ENCODE measurements around the gene VWA1.
"Not testable (repeated sequence)": the region's sequence is repeated elsewhere in the genome, so short reads cannot be mapped to it uniquely, and the experiment has no call there.

The VWA1 gene

DNA sequence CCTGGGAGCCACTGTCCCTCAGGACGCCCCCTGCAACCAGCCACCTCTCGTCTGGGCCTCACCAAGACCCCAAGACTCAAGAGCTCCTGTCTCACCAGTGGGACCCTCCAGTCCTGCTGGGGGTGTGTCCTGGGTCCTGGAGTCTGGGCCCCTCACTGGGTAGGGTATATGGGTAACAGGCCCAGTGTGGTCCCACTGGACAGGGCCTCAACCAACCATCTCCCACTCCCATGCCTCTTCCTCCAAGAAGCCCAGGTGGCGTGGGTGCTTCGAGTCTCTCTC lies 725 bp upstream of the VWA1 start:
- no peak for DNase-seq (ENCODE audit: extremely low read depth in 1 of 2, low read depth in 1 of 2)

DNA sequence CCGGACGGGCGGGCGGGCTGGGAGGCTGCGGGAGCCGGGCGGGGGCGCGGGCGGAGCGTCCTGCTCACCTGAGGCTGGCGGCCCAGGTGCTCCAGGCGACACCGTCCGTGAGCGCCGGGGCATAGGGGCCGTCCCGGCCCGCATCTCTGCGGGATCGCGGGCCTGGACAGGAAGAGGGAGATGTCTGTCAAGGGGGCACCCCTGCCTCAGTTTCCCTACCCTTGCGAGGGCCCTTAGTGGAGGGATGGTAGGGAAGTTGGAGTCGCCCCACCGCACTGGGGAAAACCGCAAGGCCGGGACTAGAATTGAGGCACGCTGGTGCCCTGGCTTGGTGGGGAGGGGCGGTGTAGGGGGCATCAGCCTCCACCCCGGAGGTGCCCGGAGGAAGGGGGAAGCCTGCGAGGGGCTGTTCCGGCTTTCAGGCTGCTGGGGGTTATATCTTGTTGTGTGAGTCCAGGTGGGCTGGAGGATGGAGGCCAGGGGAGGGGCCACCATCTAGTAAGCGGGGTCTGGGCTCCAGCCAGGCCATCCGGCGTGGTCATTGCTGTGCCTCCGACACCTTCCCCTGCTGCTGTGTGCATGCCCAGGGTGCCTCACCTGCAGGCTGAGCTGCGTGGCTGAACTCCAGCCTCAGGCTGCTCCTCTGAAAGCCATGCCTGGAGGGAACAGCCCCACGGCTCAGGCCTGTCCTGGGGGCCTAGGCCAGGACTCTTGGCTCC lies 580 bp downstream of the VWA1 start:
- DNase-seq (ENCODE audit: extremely low read depth in 1 of 2, low read depth in 1 of 2) = no peak

DNA sequence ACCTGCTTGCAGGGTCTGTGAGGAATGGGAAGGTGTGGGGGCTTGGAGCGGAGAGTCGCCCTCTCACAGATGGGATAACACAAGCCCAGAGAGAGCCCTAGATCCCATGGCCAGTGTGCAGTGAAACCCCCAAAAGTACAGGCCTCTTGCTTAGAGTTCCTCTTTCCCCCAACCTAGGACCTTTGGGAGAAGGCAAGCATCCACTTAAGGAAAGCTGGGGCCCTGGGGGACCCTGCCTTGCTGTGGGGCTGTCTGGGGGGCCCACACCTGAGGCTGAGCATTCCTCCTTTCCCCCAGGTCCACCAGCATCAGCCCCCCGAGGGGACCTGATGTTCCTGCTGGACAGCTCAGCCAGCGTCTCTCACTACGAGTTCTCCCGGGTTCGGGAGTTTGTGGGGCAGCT lies 1.1 kb downstream of the VWA1 start:
- DNase-seq (ENCODE audit: extremely low read depth in 1 of 2, low read depth in 1 of 2) = no peak

DNA sequence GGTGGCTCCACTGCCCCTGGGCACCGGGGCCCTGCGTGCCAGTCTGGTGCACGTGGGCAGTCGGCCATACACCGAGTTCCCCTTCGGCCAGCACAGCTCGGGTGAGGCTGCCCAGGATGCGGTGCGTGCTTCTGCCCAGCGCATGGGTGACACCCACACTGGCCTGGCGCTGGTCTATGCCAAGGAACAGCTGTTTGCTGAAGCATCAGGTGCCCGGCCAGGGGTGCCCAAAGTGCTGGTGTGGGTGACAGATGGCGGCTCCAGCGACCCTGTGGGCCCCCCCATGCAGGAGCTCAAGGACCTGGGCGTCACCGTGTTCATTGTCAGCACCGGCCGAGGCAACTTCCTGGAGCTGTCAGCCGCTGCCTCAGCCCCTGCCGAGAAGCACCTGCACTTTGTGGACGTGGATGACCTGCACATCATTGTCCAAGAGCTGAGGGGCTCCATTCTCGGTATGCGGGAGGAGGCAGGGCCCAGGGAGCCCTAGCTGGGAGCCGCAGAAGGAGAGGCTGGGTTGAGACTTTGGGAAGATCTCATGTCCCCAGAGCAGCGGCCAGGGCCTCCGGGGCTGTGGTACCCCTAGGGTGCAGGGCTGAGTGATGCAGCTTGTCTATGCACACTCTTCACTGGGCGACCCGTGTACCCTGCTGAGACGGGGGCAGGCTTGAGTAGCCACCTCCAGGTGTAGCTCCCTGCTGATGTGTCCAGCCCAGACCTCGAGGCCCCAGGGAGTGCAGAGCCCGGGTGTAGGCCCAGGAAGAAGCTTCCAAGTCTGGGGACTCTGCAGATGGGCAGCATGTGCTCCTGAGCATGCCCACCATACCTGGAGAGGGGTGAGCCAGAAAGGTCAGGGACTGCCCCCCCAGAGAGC lies 1.8 kb downstream of the VWA1 start:
- DNase-seq (ENCODE audit: extremely low read depth in 1 of 2, low read depth in 1 of 2) = no peak

DNA sequence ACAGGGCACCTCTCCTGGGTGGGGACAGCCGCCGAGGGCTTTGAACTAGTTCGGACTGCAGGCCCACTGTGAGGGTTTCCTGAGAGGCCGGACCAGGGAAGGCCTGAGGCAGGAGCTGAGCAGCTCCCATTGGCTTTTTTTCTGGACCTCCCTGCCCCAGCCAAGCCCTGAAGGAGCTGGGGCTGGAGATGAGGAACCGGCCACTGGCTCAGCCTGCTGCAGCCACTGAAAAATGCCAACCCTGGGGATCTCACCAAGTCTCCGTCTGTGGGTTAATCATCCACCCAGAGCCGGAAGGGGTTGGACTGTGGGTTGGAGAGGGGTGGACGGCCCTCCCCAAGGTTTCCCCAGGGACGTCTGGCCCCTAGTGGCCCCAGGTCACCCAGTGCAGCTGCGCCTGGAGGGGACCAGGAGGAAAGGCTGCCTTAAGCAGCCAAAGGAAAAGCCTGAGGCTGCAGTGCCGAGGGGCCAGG lies 2.5 kb downstream of the VWA1 start:
- no peak for DNase-seq (ENCODE audit: extremely low read depth in 1 of 2, low read depth in 1 of 2)

DNA sequence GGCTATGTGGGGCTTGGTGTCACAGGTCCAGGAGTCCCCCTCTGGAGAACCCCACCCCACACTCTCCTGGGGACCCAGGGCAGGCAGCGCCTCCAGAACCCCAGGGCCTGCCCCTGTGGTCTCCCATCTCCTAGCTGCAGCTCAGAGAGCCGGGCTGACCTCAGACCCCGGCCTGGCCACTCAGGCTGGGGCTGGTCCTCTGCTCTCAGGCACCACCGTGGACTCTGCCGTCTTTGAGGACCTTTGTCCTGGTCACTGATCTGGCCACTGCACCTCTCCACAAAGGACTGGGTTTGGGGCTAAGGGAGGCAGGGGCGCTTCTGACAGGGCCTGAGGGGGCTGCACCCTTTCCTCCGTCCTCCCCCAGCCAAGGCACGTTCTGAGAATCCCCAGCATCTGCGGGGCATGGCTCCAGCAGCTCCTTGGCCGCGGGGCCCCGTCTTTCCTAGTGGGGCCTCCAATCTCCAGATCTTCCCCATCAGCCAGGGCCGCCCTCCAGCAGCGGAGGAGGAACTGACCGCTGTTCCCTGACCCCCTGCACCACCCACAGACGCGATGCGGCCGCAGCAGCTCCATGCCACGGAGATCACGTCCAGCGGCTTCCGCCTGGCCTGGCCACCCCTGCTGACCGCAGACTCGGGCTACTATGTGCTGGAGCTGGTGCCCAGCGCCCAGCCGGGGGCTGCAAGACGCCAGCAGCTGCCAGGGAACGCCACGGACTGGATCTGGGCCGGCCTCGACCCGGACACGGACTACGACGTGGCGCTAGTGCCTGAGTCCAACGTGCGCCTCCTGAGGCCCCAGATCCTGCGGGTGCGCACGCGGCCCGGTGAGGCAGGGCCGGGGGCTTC lies 3.3 kb downstream of the VWA1 start:
- DNase-seq (ENCODE audit: extremely low read depth in 1 of 2, low read depth in 1 of 2) = no peak

DNA sequence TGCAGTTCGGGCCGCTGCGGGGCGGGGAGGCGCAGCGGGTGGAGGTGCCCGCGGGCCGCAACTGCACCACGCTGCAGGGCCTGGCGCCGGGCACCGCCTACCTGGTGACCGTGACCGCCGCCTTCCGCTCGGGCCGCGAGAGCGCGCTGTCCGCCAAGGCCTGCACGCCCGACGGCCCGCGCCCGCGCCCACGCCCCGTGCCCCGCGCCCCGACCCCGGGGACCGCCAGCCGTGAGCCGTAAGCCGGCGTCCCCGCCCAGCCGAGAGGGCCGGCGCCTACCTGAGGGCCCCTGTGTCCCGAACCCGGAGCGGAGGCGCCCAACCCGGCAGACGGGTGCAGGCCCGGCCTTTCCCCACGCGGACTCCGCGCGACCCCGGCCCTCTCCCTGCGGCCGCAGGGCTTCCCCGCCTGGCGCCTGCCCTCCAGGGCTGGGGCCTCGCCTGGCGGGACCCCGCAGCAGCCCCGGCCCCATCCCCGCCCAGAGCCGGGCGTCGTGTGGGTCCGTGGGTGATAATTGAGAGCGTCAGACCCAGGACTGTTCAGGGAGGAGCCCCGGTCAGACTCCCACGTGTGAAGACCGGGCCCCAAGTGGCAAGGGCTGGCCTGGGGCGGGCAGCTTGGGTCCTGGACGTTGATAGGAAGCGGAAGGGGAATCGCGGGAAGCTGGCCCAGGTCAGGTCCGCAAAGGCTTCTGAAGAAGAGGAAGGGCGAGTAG lies 4.2 kb downstream of the VWA1 start:
- DNase-seq (ENCODE audit: extremely low read depth in 1 of 2, low read depth in 1 of 2) = no peak

DNA sequence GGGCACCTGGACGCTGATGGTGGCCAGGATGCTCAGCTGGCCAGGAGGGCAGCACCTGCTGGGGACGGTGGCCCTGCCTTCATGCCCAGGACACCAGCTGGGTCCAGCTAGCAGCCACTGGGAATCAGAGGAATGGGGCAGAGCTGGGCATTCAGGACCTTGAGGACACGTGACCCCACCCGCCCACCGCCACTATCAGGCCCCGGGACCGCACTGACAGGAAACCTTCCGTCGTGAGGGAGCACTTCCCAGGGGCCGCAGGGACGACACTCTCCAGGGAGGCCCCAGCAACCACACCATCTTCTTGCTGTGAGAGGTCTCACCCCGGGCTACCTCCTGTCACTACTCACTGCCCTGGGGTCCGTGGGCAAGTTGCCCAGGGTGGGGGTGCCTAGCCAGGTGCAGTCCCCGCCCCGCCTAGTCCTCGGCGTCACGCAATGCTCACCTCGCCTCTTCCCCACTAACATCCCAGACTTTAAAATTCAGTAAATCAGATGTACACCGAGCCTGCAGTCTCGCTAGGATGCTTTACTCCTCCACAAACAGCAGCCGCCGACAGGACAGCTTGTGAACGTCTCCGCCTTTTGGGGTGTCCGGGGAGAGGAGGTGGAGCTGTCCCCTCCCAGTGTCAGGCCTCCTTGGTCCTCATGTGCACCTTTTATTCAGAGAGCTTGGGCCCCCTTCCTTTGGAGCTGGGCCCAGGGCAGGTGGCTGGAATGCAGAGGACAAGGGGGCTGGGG lies 4.9 kb downstream of the VWA1 start:
- DNase-seq (ENCODE audit: extremely low read depth in 1 of 2, low read depth in 1 of 2) = no peak

DNA sequence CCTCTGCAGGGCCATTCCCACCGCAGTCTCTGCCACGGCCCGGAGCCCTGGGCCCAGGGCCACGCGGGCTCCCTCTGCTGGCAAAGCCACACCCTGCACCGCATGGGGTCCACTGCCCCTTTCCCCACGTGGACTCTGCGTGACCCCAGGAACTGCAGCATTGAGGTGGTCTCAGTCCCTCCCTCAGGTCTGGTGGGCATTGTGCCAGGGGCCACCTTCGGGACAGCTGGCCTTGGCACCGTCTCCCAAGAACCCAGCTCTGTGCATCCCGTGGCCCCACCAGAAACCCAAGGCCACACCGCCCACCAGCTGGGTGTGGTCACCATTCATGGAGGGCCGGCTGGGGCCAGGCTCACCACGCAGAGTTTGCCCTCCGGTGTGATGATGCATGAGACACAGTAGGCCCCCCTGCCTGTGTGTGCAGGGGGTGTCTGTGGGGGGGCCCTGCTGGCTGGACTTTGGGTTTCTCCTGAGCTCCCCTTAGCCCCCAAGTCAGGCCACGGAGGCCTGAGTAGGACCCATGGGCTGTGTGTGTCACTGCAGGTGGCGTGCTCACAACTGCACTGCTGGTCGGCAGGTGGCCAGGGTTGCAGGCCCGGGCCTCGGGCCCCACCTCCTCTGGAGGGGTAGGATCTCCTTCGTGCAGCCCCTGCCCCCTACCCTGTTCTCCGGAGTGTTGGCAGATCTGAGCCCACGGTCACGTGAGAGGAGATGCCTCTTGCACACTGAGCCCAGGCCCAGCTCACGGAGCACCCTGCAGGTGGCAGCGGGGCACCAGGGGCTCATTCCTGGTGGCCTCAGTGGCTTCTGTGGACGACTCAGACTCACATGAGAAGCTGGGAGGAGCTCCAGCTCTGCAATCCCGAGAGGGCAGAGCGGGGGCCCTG lies 5.8 kb downstream of the VWA1 start:
- DNase-seq (ENCODE audit: extremely low read depth in 1 of 2, low read depth in 1 of 2) = peak in 1 of 2 donors; percentile 30

DNA sequence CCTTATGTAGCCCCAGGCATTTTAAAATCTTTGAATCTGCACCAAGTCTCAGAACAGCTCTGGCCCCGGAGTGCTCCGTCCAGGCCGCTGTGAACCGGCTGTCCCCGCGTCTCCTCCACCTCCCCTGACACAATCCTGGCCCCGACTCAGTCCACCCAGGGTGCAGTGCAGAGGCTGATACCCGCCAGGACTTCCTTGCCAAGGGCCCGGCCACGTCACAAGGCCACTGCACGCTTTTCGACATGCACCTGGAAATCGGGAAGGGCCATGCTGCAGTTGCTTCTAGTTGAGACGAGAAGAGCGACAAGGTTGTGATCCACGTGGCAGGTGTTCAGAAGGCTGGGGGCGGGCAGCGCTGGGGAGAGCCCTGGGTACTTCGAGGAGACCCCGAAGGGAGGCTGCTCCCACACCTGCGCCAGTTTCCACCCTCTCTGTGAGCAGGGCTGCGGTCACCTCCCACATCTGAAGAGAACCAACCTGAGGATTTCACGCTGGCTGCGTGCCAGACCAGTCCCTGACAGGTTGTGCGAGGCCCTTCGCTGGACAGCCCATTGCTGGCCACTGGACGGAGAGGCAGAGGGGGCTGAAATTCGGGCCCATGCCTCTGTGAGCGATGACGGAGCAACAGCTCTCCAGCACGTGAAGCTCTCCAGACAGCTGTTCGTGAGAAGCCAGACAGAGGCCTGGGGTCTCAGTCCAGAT lies 6.7 kb downstream of the VWA1 start:
- no peak for DNase-seq (ENCODE audit: extremely low read depth in 1 of 2, low read depth in 1 of 2)

DNA sequence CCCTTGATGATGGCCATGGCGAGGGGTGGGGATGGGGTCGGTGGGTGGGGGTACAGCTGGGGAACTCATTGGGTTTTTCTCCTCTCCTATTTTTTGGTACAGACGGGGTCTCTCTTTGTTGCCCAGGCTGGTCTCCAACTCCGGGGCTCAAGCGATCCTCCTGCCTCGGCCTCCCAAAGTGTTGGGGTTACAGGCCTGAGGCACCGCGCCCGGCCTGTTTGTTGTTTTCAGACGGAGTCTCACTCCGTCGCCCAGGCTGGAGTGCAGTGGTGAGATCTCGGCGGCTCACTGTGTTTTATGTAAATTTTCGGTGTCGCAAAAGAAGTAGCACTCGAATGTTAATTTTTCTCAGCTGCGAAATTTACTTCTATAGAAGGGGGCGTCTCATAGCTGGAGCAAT lies 11.1 kb downstream of the VWA1 start:
- not testable (repeated sequence) for DNase-seq (ENCODE audit: extremely low read depth in 1 of 2, low read depth in 1 of 2)

DNA sequence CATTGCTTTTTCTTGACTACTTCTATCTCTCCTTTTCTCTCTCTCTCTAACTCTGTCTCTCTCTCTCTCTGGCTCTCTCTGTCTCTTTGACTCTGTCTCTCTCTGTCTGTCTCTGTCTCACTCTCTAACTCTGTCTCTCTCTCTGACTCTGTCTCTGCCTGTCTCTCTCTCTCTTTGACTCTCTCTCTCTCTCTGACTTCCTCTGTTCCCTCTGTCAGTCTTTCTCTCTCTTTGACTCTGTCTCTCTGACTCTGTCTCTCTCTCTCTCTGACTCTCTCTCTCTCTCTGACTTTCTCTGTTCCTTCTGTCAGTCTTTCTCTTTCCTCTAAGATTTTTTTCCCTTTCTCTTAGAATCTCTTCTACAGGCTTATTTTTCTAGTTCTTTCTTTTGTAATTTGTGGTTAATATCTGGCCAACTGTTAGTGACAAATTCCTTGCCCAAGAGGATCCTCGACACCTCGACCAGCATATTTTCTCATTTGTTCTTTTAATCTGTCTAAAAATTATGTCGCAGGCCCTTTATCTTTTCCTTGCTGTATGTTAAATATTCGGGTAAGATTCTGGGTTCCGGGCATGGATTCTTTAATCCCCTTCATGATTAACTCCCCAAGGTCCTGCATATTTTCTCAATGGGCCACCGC lies 13.7 kb downstream of the VWA1 start, which contains the start of gene ATAD3C:
ATAD3C (plus strand) TSS at position 591 of the 641 bp plus-strand sequence. CDS start 995 bp downstream, outside the sequence.
- DNase-seq (ENCODE audit: extremely low read depth in 1 of 2, low read depth in 1 of 2) = no peak

DNA sequence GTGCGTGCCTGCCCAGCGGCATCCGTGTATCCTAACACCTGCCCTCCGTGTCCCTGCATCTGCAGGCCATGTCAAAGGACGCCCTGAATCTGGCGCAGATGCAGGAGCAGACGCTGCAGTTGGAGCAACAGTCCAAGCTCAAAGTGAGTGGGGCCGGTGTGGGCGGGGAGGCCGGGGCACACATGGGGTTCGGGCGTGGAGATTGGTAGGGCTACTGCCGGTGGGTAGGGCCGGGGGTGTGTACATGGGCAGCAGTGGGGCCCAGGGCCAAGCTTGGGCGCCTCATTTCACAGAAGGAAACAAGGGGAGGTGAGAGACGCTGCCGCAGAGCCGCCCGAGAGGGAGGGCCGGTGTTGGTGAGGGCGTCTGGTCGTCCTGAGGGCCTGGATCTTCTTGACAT lies 15.1 kb downstream of the VWA1 start:
- not testable (repeated sequence) for DNase-seq (ENCODE audit: extremely low read depth in 1 of 2, low read depth in 1 of 2)

DNA sequence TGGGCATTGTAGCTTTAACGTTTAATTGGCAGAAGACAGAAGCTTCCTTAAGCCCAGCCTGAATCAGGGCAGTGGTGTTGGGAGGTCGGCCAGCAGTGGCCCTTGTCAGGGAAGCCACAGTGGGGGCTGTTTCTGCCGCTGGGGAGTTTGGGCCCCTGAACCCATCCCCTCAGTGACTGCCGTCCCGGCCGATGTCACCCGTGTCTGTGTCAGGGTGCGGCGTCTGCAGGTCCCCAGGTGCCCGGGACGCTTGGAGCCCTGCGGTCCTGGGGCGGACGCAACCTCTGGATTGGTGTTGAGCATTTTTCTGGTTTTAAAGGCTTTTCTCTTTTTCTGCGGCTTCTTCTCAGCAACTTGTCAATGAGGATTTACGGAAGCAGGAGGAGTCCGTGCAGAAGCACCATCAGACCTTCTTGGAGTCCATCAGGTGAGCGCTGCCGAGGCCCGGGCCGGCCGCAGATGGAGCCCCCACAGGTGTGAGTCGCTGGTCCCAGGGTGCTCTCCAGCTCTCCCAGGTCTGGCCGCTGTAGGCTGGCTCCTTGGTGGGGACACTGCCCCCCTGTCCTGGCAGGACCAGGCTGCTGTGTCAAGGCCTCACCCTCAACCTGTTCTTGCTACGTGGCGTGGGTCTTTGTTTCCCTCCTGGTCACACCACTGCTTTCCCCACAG lies 16.3 kb downstream of the VWA1 start:
- no peak for DNase-seq (ENCODE audit: extremely low read depth in 1 of 2, low read depth in 1 of 2)

DNA sequence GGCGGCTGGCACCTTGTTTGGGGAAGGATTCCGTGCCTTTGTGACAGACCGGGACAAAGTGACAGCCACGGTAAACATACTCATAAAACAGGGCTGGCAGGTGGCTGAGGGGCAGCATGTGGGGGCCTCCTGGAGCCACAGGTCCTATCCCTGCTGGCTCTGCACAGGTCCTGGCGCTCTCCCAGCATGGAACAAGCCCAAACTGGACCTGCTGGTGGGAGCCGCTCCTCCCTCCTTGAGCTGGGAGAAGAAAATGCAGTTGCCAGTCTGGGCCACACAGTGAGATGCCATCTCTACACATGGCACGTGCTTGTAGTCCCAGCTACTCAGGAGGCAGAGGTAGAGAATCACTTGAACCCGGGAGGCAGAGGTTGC lies 16.9 kb downstream of the VWA1 start:
- not testable (repeated sequence) for DNase-seq (ENCODE audit: extremely low read depth in 1 of 2, low read depth in 1 of 2)

DNA sequence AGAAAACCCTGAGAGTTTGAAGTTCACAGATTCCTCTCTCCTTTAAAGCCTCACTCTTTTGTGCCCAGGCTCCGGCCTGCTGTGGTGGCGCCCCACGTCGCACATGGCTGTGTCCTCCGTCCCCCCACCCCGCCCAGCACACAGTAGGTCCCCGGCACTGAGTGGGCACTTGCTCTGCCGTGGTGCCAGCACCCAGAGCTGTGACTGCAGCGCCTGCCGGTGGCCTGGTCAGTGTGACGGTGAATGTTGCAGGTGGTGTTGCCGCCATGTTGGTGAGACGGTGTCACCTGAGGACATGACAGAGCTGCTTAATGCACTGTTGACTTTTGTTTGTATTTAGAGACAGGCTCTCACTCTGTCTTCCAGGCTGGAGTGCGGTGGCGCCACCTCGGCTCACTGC lies 17.4 kb downstream of the VWA1 start:
- no peak for DNase-seq (ENCODE audit: extremely low read depth in 1 of 2, low read depth in 1 of 2)

DNA sequence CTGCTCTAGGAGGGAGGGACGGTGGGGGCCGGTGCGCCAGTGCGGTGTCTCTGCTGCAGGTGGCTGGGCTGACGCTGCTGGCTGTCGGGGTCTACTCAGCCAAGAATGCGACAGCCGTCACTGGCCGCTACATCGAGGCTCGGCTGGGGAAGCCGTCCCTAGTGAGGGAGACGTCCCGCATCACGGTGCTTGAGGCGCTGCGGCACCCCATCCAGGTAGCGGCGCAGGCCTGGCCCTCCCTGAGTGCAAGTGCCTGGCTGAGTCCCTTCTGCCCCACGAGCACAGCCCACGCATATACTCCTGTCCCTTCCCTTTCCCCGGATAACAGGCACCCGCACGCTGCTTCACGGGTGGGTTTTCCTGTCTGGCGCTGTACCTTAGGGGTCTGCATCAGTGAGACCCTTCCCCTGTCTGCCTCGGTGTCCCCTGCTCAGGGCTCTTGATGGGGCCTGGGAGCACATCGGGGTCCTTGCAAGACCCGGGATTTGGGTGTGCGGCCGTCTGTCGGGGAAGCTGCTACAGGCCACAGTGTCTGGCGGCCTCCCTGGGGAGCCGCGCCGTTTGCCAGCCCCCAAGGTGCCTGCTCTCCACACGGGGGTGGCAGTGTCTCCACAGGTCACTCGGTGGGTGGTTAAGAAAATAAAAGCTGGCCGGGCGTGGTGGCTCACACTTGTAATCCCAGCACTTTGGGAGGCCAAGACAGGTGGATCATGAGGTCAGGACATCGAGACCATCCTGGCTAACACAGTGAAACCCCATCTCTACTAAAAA lies 19.0 kb downstream of the VWA1 start:
- DNase-seq (ENCODE audit: extremely low read depth in 1 of 2, low read depth in 1 of 2) = not testable (repeated sequence)

Measured in stimulated activated CD8-positive, alpha-beta memory T cell treated with anti-CD3 and anti-CD28 coated beads, Interleukin-7, amount 100 ng/mL, for 48 hours (primary cell).